Ovary (tissue), 9 donors: Measurements from ENCODE around the gene ENTPD7. TPM values are rescaled to one million over a fixed set of nuclear protein-coding genes. Genes with fewer than 3 reads are reported as not detected.
"Not testable (repeated sequence)": the region's sequence is repeated elsewhere in the genome, so short reads cannot be mapped to it uniquely, and the experiment has no call there.

Experiments used
- DNase-seq, 5 donors: peaks; one replicate each; pipeline ENCODE4 v3.0.0-alpha.2; 2019 to 2020
- H3K27ac ChIP-seq, 2 donors: fragments of 200-600 bp; one replicate each; pipeline versions ENCODE4 v1.5.1 to v1.8.0; 2019 to 2022
- H3K27me3 ChIP-seq: fragments of 200-600 bp; one replicate; pipeline ENCODE4 v1.8.0; 2022
- H3K36me3 ChIP-seq: fragments of 200-600 bp; sonication (generic); one replicate; pipeline ENCODE4 v1.5.1; 2019
- H3K4me1 ChIP-seq: one replicate; pipeline ENCODE4 v1.8.1; 2013; ENCODE audit warnings: mild to moderate bottlenecking, moderate library complexity; ENCODE audit not compliant: insufficient read depth
- H3K4me3 ChIP-seq: fragments of 200-600 bp; sonication (generic); one replicate; pipeline ENCODE4 v1.5.1; 2017
- H3K9me3 ChIP-seq, 2 donors: fragments of 200-600 bp in 1 of 2; sonication (generic) in 1 of 2; one replicate each; pipeline versions ENCODE4 v1.5.1 to v1.8.1; 2013 to 2019; ENCODE audit warnings: mild to moderate bottlenecking in 1 of 2, moderate library complexity in 1 of 2
- CTCF ChIP-seq, 3 donors: fragments of 450-650 bp in 2 of 3; fragments of 200-600 bp in 1 of 3; IDR thresholded peaks; one replicate each; pipeline versions ENCODE4 v1.5.1 to v1.8.0; 2016 to 2022; ENCODE audit warnings: antibody characterized with exemption in 3 of 3, mild to moderate bottlenecking in 1 of 3
- EP300 ChIP-seq: sonication (generic); formaldehyde crosslinking; IDR thresholded peaks from one replicate; pipeline ENCODE4 v1.6.1; 2017; ENCODE audit warnings: antibody characterized with exemption
- POLR2A ChIP-seq: fragments of 450-650 bp; IDR thresholded peaks from one replicate; pipeline ENCODE4 v1.6.1; 2017; ENCODE audit warnings: antibody characterized with exemption, mild to moderate bottlenecking, moderate library complexity
- WGBS, 3 donors: extraction: QIAGEN DNeasy Blood & Tissue Kit in 1 of 3; methylation state at CpG; one replicate each; pipeline versions ENCODE4 v1.1.5 to v1.1.7; 2013 to 2017; 5-methylcytosine and 5-hydroxymethylcytosine counted together
- intact Hi-C, 4 donors: fragments of 100-400 bp; cut with DNase I; formaldehyde crosslinking; loops; one replicate each; pipeline versions ENCODE4 v1.11.0 to v1.15.1; 2022 to 2023
- polyA plus RNA-seq, 2 donors: library from polyadenylated mRNA; stranded (reverse); fragments of 200-250 nt in 1 of 2; fragments of 350-450 nt in 1 of 2; fragmentation: Illumina TruSeq in 1 of 2; extraction: RNeasy Lipid Tissue Mini Kit (QIAGEN cat#74804) in 1 of 2; gene quantifications; one replicate each; pipeline ENCODE4 v1.2.3, GENCODE V29; 2013 to 2014
- total RNA-seq, 7 donors: library from RNA; depleted of rRNA in 2 of 7; stranded (reverse); fragments of >200 nt in 2 of 7; fragmentation: NEBNext Ultra II Directional in 3 of 7; extraction: Animal tissue kit (Norgen Biotek cat#: 25700) in 3 of 7; gene quantifications; one replicate each; pipeline versions ENCODE4 v1.1.0 to v1.2.4, GENCODE V29; 2016 to 2023
- donor health status: DM: no; HTN: no; CAD: no; lungs with moderate emphysema.
- donor health status: DM: no; HTN: no; CAD: no.
- donor health status: Bipolar disorder and iron deficiency.
- donor health status: DM: yes; HTN: yes; CAD: no.
- donor health status: DM: no; HTN: no; CAD: no.
- donor health status: DM: yes; HTN: yes; CAD: no.

ENTPD7 gene
- total and polyA plus RNA-seq, 9 donors = 1.1 to 8.8 (median 5.3) TPM

- DNase-seq = peak; percentile 95 to 97 (median 96)
- Histone ChIP-seq H3K27me3 (no peaks in the 10 kb centered on the region), H3K4me1 (peaks cover 7% of the 10 kb centered on the region), H3K27ac (peak overlapping the region; percentile 83 to 99), H3K4me3 (peak overlapping the region; percentile 88), H3K9me3 (no peaks in the 10 kb centered on the region), H3K36me3 (no peaks in the 10 kb centered on the region)
- intact Hi-C loops = loop anchor here in 2 of 4 donors (2.0 to 10.0 kb wide), 3 partner anchors 114 to 190 kb away; partner anchors contain the start of genes GOT1 (in 2 of the 2), COX15 (in 1 of the 2) and CUTC (in 1 of the 2)
- TF ChIP-seq POLR2A (peak; percentile 64), CTCF (IDR thresholded peaks at IDR 0.05) (no peak), EP300 (peak; percentile 90)
- WGBS, 3 donors = 0 to 1% (median 0%) methylated on average over 29 to 78 of the region's 78 CpGs
Measured at GRCh38 chr10:99620711-99621453, 38.4 kb upstream of the ENTPD7 start.

- Histone ChIP-seq H3K36me3 (no peaks in the 10 kb centered on the region), H3K4me1 (peaks cover 5% of the 10 kb centered on the region), H3K27ac (peak overlapping the region; percentile 83 to 99), H3K4me3 (peak overlapping the region; percentile 88), H3K27me3 (no peaks in the 10 kb centered on the region), H3K9me3 (no peaks in the 10 kb centered on the region)
- TF ChIP-seq CTCF (IDR thresholded peaks at IDR 0.05) = no peak
- TF ChIP-seq POLR2A = peak; percentile 81
- TF ChIP-seq EP300 = peak; percentile 23
- intact Hi-C loops = loop anchor here in 2 of 4 donors (2.0 to 10.0 kb wide), 3 partner anchors 113 to 191 kb away; partner anchors contain the start of genes GOT1 (in 2 of the 2), COX15 (in 1 of the 2) and CUTC (in 1 of the 2)
- DNase-seq = peak; percentile 16 to 50 (median 44)
- WGBS, 3 donors = 11 to 15% (median 13%) methylated on average over 31 of the region's 31 CpGs
Measured at GRCh38 chr10:99621454-99622251, 37.7 kb upstream of the ENTPD7 start.

- intact Hi-C loops = loop anchor here in 2 of 4 donors (5.0 to 10.0 kb wide), 2 partner anchors 111 to 192 kb away; partner anchors contain the start of genes COX15 (in 1 of the 2), CUTC (in 1 of the 2) and GOT1 (in 1 of the 2)
- no peak for DNase-seq
- H3K27me3 ChIP-seq = no peaks in the 10 kb centered on the region
- peaks cover 5% of the 10 kb centered on the region for H3K4me1 ChIP-seq
- no peaks in the 10 kb centered on the region for H3K9me3 ChIP-seq
- TF ChIP-seq POLR2A = no peak
- no peak for TF ChIP-seq CTCF (IDR thresholded peaks at IDR 0.05)
- TF ChIP-seq EP300 = no peak
- no peaks in the 10 kb centered on the region for H3K36me3 ChIP-seq
- no peak overlapping the region for H3K27ac ChIP-seq
- no peak overlapping the region for H3K4me3 ChIP-seq
Measured at GRCh38 chr10:99623919-99624318, 35.4 kb upstream of the ENTPD7 start.

GRCh38 chr10:99625124-99625523 lies 34.2 kb upstream of the ENTPD7 start:
- DNase-seq, H3K27me3 ChIP-seq, H3K27ac ChIP-seq, H3K36me3 ChIP-seq, H3K9me3 ChIP-seq, H3K4me3 ChIP-seq, H3K4me1 ChIP-seq: not testable (repeated sequence)
- intact Hi-C loops = loop anchor here in 1 of 4 donors (10.0 kb wide), 1 partner anchor 110 kb away; the partner anchor contains the start of genes COX15 and CUTC
- 52 to 67% (median 60%) methylated on average over 3 of the region's 3 CpGs for WGBS, 3 donors
